GM23248 (cell line): ENCODE results near the gene AMPH. TPM values are rescaled to one million over a fixed set of nuclear protein-coding genes. Genes with fewer than 3 reads are reported as not detected.

ENCODE experiments used
- DNase-seq: peaks from one replicate; pipeline ENCODE4 v3.0.0-alpha.2; 2015
- H2AFZ ChIP-seq: fragments of 200-600 bp; sonication (generic); 2 replicates; pipeline ENCODE4 v1.6.1; 2016; ENCODE audit warnings: antibody characterized with exemption
- H3F3A ChIP-seq: fragments of 200-600 bp; sonication (generic); 2 replicates; pipeline ENCODE4 v1.6.1; 2016; ENCODE audit warnings: mild to moderate bottlenecking, antibody characterized with exemption, mixed run types; ENCODE audit not compliant: insufficient read depth
- H3K27ac ChIP-seq: fragments of 200-600 bp; sonication (generic); 2 replicates; pipeline ENCODE4 v1.5.1; 2016; ENCODE audit warnings: mild to moderate bottlenecking
- H3K27me3 ChIP-seq: fragments of 200-600 bp; sonication (generic); replicated peaks from 2 replicates; pipeline ENCODE4 v1.6.1; 2016; ENCODE audit warnings: mild to moderate bottlenecking; ENCODE audit not compliant: insufficient read depth
- H3K36me3 ChIP-seq: fragments of 200-600 bp; sonication (generic); 2 replicates; pipeline ENCODE4 v1.6.1; 2016; ENCODE audit warnings: low read depth, mild to moderate bottlenecking
- H3K4me1 ChIP-seq: fragments of 200-600 bp; sonication (generic); 2 replicates; pipeline ENCODE4 v1.6.1; 2016; ENCODE audit warnings: mild to moderate bottlenecking; ENCODE audit not compliant: insufficient read depth
- H3K4me2 ChIP-seq: fragments of 200-600 bp; sonication (generic); one replicate; pipeline ENCODE4 v1.6.1; 2016; ENCODE audit warnings: mild to moderate bottlenecking; ENCODE audit not compliant: unreplicated experiment
- H3K4me3 ChIP-seq: fragments of 200-600 bp; sonication (generic); 2 replicates; pipeline ENCODE4 v1.5.1; 2016; ENCODE audit warnings: mild to moderate bottlenecking
- H3K79me2 ChIP-seq: fragments of 200-600 bp; sonication (generic); 2 replicates; pipeline ENCODE4 v1.6.1; 2016; ENCODE audit warnings: mild to moderate bottlenecking; ENCODE audit not compliant: insufficient read depth
- H3K9ac ChIP-seq: fragments of 200-600 bp; sonication (generic); 2 replicates; pipeline ENCODE4 v1.6.1; 2016; ENCODE audit warnings: mild to moderate bottlenecking
- H3K9me2 ChIP-seq: fragments of 200-600 bp; sonication (generic); 2 replicates; pipeline ENCODE4 v1.6.1; 2016; ENCODE audit warnings: mixed run types, mild to moderate bottlenecking, moderate library complexity; ENCODE audit not compliant: insufficient read depth
- H3K9me3 ChIP-seq: fragments of 200-600 bp; sonication (generic); one replicate; pipeline ENCODE4 v1.6.1; 2017; ENCODE audit warnings: low read depth
- H4K20me1 ChIP-seq: fragments of 200-600 bp; sonication (generic); 2 replicates; pipeline ENCODE4 v1.6.0; 2016; ENCODE audit not compliant: insufficient read depth
- EZH2 ChIP-seq: fragments of 200-600 bp; sonication (generic); IDR thresholded peaks from 2 replicates; pipeline ENCODE4 v1.6.1; 2018; ENCODE audit warnings: antibody characterized with exemption, mild to moderate bottlenecking; ENCODE audit not compliant: insufficient read depth, poor library complexity, severe bottlenecking
- EZH2phosphoT487 ChIP-seq: fragments of 200-600 bp; sonication (generic); IDR thresholded peaks from 2 replicates; pipeline ENCODE4 v1.6.1; 2018; ENCODE audit warnings: antibody characterized with exemption, moderate library complexity, mild to moderate bottlenecking, low read depth; ENCODE audit not compliant: insufficient read depth
- WGBS, 2 experiments: methylation state at CpG; one replicate each; pipeline ENCODE4 v1.1.6; 2015 to 2017; ENCODE audit warnings: low lambda C conversion rate in 2 of 2, low coverage in 1 of 2; ENCODE audit errors: missing lambda C conversion rate in 2 of 2; 5-methylcytosine and 5-hydroxymethylcytosine counted together
- in situ Hi-C: fragments of 300-500 bp; cut with MboI; formaldehyde crosslinking; loops from 2 replicates; pipeline ENCODE4 v1.15.0; 2020
- polyA plus RNA-seq: library from polyadenylated mRNA; unstranded; fragments of >200 nt; fragmentation: Nextera tagmentation; extraction: Ambion mirVana; gene quantifications from 2 replicates; pipeline ENCODE4 v1.2.1, GENCODE V29; 2016
- total RNA-seq: library from RNA; depleted of rRNA; stranded (reverse); fragments of >200 nt; shearing (Covaris generic); gene quantifications from 2 replicates; pipeline ENCODE4 v1.2.3, GENCODE V29; 2014

AMPH gene
- total and polyA plus RNA-seq, 2 experiments from 2014 or later: 3.1 to 4.9 TPM

GRCh38 chr7:38448054-38448453 is 183.1 kb downstream of the AMPH start:
- H3K4me2 ChIP-seq: no peak overlapping the region
- no peaks in the 10 kb centered on the region for H3K27me3 ChIP-seq
- no peak overlapping the region for H3K27ac ChIP-seq
- TF ChIP-seq EZH2 (no peak), EZH2phosphoT487 (no peak)
- DNase-seq: peak; percentile 51
- H2AFZ ChIP-seq: no peak overlapping the region
- in situ Hi-C loops: no loop called here
- no peaks in the 10 kb centered on the region for H3K9me2 ChIP-seq
- no peaks in the 10 kb centered on the region for H3K79me2 ChIP-seq
- H3K4me3 ChIP-seq: no peak overlapping the region
- H3K36me3 ChIP-seq: no peaks in the 10 kb centered on the region
- peaks cover 22% of the 10 kb centered on the region for H3K4me1 ChIP-seq
- no peaks in the 10 kb centered on the region for H3K9me3 ChIP-seq
- peaks cover 30% of the 10 kb centered on the region for H3F3A ChIP-seq
- H3K9ac ChIP-seq: no peak overlapping the region
- WGBS, 2 experiments: 20 to 23% methylated on average over 2 of the region's 2 CpGs
- no peaks in the 10 kb centered on the region for H4K20me1 ChIP-seq

- H3K27me3 ChIP-seq: no peaks in the 10 kb centered on the region
- no peak overlapping the region for H3K4me2 ChIP-seq
- no peaks in the 10 kb centered on the region for H3K36me3 ChIP-seq
- no peaks in the 10 kb centered on the region for H3K9me3 ChIP-seq
- no peak overlapping the region for H3K4me3 ChIP-seq
- no peaks in the 10 kb centered on the region for H3K9me2 ChIP-seq
- no peak overlapping the region for H3K27ac ChIP-seq
- H4K20me1 ChIP-seq: no peaks in the 10 kb centered on the region
- peak; percentile 31 for DNase-seq
- in situ Hi-C loops: no loop called here
- H3K9ac ChIP-seq: no peak overlapping the region
- H3F3A ChIP-seq: no peaks in the 10 kb centered on the region
- no peaks in the 10 kb centered on the region for H3K79me2 ChIP-seq
- H3K4me1 ChIP-seq: no peaks in the 10 kb centered on the region
- no peak for TF ChIP-seq EZH2phosphoT487
- TF ChIP-seq EZH2: no peak
- H2AFZ ChIP-seq: no peak overlapping the region
These were observed 192.2 kb downstream of the AMPH start for GRCh38 chr7:38438970-38439369.

GRCh38 chr7:38432671-38433070 is 198.5 kb downstream of the AMPH start:
- no peak overlapping the region for H3K4me2 ChIP-seq
- H4K20me1 ChIP-seq: no peaks in the 10 kb centered on the region
- no peaks in the 10 kb centered on the region for H3K79me2 ChIP-seq
- H3K36me3 ChIP-seq: no peaks in the 10 kb centered on the region
- DNase-seq: no peak
- H3K9ac ChIP-seq: no peak overlapping the region
- H3K9me2 ChIP-seq: no peaks in the 10 kb centered on the region
- H3K4me1 ChIP-seq: no peaks in the 10 kb centered on the region
- TF ChIP-seq EZH2phosphoT487: no peak
- no peak for TF ChIP-seq EZH2
- H3K9me3 ChIP-seq: no peaks in the 10 kb centered on the region
- H2AFZ ChIP-seq: no peak overlapping the region
- in situ Hi-C loops: no loop called here
- no peaks in the 10 kb centered on the region for H3F3A ChIP-seq
- WGBS, 2 experiments: 69 to 76% methylated on average over 3 of the region's 3 CpGs
- H3K27me3 ChIP-seq: no peaks in the 10 kb centered on the region
- no peak overlapping the region for H3K4me3 ChIP-seq
- no peak overlapping the region for H3K27ac ChIP-seq

GRCh38 chr7:38432080-38432479 is 199.1 kb downstream of the AMPH start:
- Histone ChIP-seq H3K36me3 (no peaks in the 10 kb centered on the region), H3K9ac (no peak overlapping the region), H3K9me2 (no peaks in the 10 kb centered on the region), H3K4me2 (no peak overlapping the region), H3K4me1 (no peaks in the 10 kb centered on the region), H3F3A (no peaks in the 10 kb centered on the region), H3K27ac (no peak overlapping the region), H2AFZ (no peak overlapping the region), H3K27me3 (no peaks in the 10 kb centered on the region), H3K9me3 (no peaks in the 10 kb centered on the region), H4K20me1 (no peaks in the 10 kb centered on the region), H3K79me2 (no peaks in the 10 kb centered on the region), H3K4me3 (no peak overlapping the region)
- 88 to 96% methylated on average over 1 of the region's 1 CpG for WGBS, 2 experiments
- in situ Hi-C loops: no loop called here
- no peak for DNase-seq
- TF ChIP-seq EZH2phosphoT487: no peak
- TF ChIP-seq EZH2: no peak

GRCh38 chr7:38429057-38429456 is 202.1 kb downstream of the AMPH start:
- H2AFZ ChIP-seq: no peak overlapping the region
- in situ Hi-C loops: no loop called here
- WGBS, 2 experiments: 87 to 90% methylated on average over 7 of the region's 7 CpGs
- no peaks in the 10 kb centered on the region for H3F3A ChIP-seq
- no peaks in the 10 kb centered on the region for H3K9me3 ChIP-seq
- H3K79me2 ChIP-seq: no peaks in the 10 kb centered on the region
- H3K27ac ChIP-seq: no peak overlapping the region
- no peaks in the 10 kb centered on the region for H3K4me1 ChIP-seq
- no peaks in the 10 kb centered on the region for H3K36me3 ChIP-seq
- no peak for DNase-seq
- TF ChIP-seq EZH2phosphoT487: no peak
- no peak for TF ChIP-seq EZH2
- H3K4me2 ChIP-seq: no peak overlapping the region
- H4K20me1 ChIP-seq: no peaks in the 10 kb centered on the region
- no peak overlapping the region for H3K9ac ChIP-seq
- no peaks in the 10 kb centered on the region for H3K9me2 ChIP-seq
- H3K27me3 ChIP-seq: no peaks in the 10 kb centered on the region
- H3K4me3 ChIP-seq: no peak overlapping the region
